Measurements from ENCODE around the gene CD74.
"Not testable (repeated sequence)": the region's sequence is repeated elsewhere in the genome, so short reads cannot be mapped to it uniquely, and the experiment has no call there.

Gene CD74

GRCh38 chr5:150441813-150442698 lies 29.3 kb upstream of the CD74 start:
- peak in 30 of 58 donors; percentile 15 to 78 (median 38) for DNase-seq

- peak in 11 of 58 donors; percentile 6 to 44 (median 19) for DNase-seq
Measured at GRCh38 chr5:150440948-150441812, 28.5 kb upstream of the CD74 start.

GRCh38 chr5:150438873-150439546 lies 26.3 kb upstream of the CD74 start:
- no peak for DNase-seq

- peak in 56 of 58 donors; percentile 23 to 97 (median 75) for DNase-seq
Measured at GRCh38 chr5:150436141-150436680, 23.5 kb upstream of the CD74 start.

GRCh38 chr5:150434464-150434863 lies 21.8 kb upstream of the CD74 start:
- no peak for DNase-seq

GRCh38 chr5:150431574-150431973 lies 18.9 kb upstream of the CD74 start:
- no peak for DNase-seq

- DNase-seq: no peak
Measured at GRCh38 chr5:150431048-150431447, 18.3 kb upstream of the CD74 start.

- no peak for DNase-seq
Measured at GRCh38 chr5:150429410-150429873, 16.7 kb upstream of the CD74 start.

- no peak for DNase-seq
Measured at GRCh38 chr5:150428978-150429377, 16.3 kb upstream of the CD74 start.

GRCh38 chr5:150428106-150428876 lies 15.6 kb upstream of the CD74 start:
- peak in 29 of 58 donors; percentile 9 to 82 (median 36) for DNase-seq

GRCh38 chr5:150426165-150426564 lies 13.5 kb upstream of the CD74 start:
- DNase-seq: peak in 4 of 58 donors; percentile 24 to 70 (median 28)

GRCh38 chr5:150422758-150423157 lies 10.0 kb upstream of the CD74 start:
- DNase-seq: no peak

- no peak for DNase-seq
Measured at GRCh38 chr5:150422075-150422474, 9.4 kb upstream of the CD74 start.

- DNase-seq: no peak
Measured at GRCh38 chr5:150419630-150420270, 7.0 kb upstream of the CD74 start.

GRCh38 chr5:150413902-150414790 lies 1.4 kb upstream of the CD74 start:
- not testable (repeated sequence) for DNase-seq

- no peak for DNase-seq
Measured at GRCh38 chr5:150413176-150413901, 629 bp upstream of the CD74 start.

GRCh38 chr5:150411245-150411979 lies 1.3 kb downstream of the CD74 start:
- peak in 14 of 58 donors; percentile 7 to 56 (median 22) for DNase-seq

Data from anterior cingulate cortex (tissue), 58 donors.